K562 (cell line): Measurements from ENCODE around the gene MFSD11. TPM values are rescaled to one million over a fixed set of nuclear protein-coding genes. Genes with fewer than 3 reads are reported as not detected.
A peak's percentile ranks its signal among the peaks of the same experiment; 100 is the strongest.

Experiments used
- FOXJ2 ChIP-seq: fragments of 200-800 bp; sonication (Bioruptor generic); IDR thresholded peaks from 2 replicates; pipeline ENCODE4 v1.6.1; 2016; ENCODE audit warnings: missing genetic modification characterization, missing compliant biosample characterization
- TRIM28 ChIP-seq: fragments of 450-650 bp; IDR thresholded peaks from 2 replicates; pipeline ENCODE4 v1.6.1; 2017
- polyA plus RNA-seq, 8 experiments: library from polyadenylated mRNA; depleted of rRNA in 4 of 8; stranded (reverse) in 5 of 8; unstranded in 3 of 8; fragments of >200 nt; fragmentation: Nextera tagmentation in 2 of 8; fragmentation: Illumina TruSeq in 1 of 8; extraction: Ambion mirVana in 2 of 8; extraction: Trizol in 1 of 8; gene quantifications; 2 replicates each; pipeline versions ENCODE4 v1.2.1 to v1.2.3, GENCODE V29; 2011 to 2014; ENCODE audit warnings: inconsistent platforms in 1 of 8, missing spikeins in 1 of 8
- total RNA-seq, 7 experiments: library from RNA; depleted of rRNA in 6 of 7; stranded (reverse); fragments of >200 nt in 6 of 7; fragmentation: Illumina TruSeq in 2 of 7; extraction: Trizol in 2 of 7; gene quantifications; 2 replicates each; pipeline versions ENCODE4 v1.2.1 to v1.2.3, GENCODE V29; 2011 to 2021; ENCODE audit warnings: low replicate concordance in 1 of 7
- TF ChIP-seq, protein P1 (sequence below), 2 experiments: fragments of 450-650 bp in 1 of 2; IDR thresholded peaks; 2 replicates each; pipeline ENCODE4 v1.6.1; 2011 to 2017; ENCODE audit warnings: low read depth in 2 of 2, antibody characterized with exemption in 1 of 2, borderline replicate concordance in 1 of 2, low read length in 1 of 2, mild to moderate bottlenecking in 1 of 2, mixed read lengths in 1 of 2; ENCODE audit not compliant: control insufficient read depth in 1 of 2
- TF ChIP-seq, protein P2 (sequence below): fragments of 250-450 bp; sonication (Bioruptor Pico); IDR thresholded peaks from 2 replicates; pipeline ENCODE4 v1.8.0; 2022; ENCODE audit warnings: moderate library complexity, mild to moderate bottlenecking, inconsistent platforms
- TF ChIP-seq, protein P3 (sequence below): sonication (generic); formaldehyde crosslinking; IDR thresholded peaks from 2 replicates; pipeline ENCODE4 v1.8.1; 2023; ENCODE audit warnings: missing genetic modification reagents, mild to moderate bottlenecking, borderline replicate concordance

The MFSD11 gene
- total and polyA plus RNA-seq, 9 of the 15 experiments (the other 6 are each of a cell fraction or from before 2014, with no cell fraction given) = 14.4 to 24.5 (median 19.9) TPM

DNA sequence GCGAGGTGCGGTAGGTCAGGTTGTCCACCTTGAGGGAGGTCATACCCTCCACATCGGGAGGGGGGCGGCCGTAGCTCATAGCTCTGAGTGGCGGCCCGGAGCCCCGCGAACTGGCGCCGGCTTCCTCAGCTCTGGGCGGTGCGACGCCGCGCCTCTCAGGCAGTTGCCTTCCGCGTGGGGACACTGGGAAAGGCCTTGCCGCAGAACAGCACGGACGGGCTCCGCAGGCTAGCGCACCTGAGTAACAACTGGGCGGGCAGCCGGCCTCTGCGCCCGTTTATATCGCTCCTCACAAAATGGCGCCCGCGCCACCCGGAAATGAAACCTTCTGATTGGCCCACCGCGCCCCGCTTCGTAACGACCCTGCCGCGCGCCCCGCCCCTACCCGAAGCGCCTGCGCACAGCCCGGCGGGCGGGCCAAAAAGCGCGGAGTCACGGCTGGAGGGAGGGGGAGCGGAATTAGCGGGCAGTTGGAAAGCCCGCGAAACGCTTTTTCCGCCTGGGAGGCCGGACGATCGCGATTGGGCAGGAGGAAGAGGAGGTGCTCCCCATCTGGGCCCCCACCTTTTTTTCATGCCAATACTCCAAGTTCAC, 740 bp upstream of the MFSD11 start, which contains the start of gene SRSF2 (continued):
- TF ChIP-seq, protein P1, sequence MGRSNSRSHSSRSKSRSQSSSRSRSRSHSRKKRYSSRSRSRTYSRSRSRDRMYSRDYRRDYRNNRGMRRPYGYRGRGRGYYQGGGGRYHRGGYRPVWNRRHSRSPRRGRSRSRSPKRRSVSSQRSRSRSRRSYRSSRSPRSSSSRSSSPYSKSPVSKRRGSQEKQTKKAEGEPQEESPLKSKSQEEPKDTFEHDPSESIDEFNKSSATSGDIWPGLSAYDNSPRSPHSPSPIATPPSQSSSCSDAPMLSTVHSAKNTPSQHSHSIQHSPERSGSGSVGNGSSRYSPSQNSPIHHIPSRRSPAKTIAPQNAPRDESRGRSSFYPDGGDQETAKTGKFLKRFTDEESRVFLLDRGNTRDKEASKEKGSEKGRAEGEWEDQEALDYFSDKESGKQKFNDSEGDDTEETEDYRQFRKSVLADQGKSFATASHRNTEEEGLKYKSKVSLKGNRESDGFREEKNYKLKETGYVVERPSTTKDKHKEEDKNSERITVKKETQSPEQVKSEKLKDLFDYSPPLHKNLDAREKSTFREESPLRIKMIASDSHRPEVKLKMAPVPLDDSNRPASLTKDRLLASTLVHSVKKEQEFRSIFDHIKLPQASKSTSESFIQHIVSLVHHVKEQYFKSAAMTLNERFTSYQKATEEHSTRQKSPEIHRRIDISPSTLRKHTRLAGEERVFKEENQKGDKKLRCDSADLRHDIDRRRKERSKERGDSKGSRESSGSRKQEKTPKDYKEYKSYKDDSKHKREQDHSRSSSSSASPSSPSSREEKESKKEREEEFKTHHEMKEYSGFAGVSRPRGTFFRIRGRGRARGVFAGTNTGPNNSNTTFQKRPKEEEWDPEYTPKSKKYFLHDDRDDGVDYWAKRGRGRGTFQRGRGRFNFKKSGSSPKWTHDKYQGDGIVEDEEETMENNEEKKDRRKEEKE (IDR thresholded peaks at IDR 0.05; ENCODE audit: borderline replicate concordance in 1 of 2, control insufficient read depth in 1 of 2, low read depth in 2 of 2, low read length in 1 of 2) = peak in 1 of 2 experiments; percentile 83; a peak in 1 of 4 replicates
- TF ChIP-seq, protein P2, sequence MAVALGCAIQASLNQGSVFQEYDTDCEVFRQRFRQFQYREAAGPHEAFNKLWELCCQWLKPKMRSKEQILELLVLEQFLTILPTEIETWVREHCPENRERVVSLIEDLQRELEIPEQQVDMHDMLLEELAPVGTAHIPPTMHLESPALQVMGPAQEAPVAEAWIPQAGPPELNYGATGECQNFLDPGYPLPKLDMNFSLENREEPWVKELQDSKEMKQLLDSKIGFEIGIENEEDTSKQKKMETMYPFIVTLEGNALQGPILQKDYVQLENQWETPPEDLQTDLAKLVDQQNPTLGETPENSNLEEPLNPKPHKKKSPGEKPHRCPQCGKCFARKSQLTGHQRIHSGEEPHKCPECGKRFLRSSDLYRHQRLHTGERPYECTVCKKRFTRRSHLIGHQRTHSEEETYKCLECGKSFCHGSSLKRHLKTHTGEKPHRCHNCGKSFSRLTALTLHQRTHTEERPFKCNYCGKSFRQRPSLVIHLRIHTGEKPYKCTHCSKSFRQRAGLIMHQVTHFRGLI (CRISPR knock-in tag) = no peak
- TF ChIP-seq, protein P3, sequence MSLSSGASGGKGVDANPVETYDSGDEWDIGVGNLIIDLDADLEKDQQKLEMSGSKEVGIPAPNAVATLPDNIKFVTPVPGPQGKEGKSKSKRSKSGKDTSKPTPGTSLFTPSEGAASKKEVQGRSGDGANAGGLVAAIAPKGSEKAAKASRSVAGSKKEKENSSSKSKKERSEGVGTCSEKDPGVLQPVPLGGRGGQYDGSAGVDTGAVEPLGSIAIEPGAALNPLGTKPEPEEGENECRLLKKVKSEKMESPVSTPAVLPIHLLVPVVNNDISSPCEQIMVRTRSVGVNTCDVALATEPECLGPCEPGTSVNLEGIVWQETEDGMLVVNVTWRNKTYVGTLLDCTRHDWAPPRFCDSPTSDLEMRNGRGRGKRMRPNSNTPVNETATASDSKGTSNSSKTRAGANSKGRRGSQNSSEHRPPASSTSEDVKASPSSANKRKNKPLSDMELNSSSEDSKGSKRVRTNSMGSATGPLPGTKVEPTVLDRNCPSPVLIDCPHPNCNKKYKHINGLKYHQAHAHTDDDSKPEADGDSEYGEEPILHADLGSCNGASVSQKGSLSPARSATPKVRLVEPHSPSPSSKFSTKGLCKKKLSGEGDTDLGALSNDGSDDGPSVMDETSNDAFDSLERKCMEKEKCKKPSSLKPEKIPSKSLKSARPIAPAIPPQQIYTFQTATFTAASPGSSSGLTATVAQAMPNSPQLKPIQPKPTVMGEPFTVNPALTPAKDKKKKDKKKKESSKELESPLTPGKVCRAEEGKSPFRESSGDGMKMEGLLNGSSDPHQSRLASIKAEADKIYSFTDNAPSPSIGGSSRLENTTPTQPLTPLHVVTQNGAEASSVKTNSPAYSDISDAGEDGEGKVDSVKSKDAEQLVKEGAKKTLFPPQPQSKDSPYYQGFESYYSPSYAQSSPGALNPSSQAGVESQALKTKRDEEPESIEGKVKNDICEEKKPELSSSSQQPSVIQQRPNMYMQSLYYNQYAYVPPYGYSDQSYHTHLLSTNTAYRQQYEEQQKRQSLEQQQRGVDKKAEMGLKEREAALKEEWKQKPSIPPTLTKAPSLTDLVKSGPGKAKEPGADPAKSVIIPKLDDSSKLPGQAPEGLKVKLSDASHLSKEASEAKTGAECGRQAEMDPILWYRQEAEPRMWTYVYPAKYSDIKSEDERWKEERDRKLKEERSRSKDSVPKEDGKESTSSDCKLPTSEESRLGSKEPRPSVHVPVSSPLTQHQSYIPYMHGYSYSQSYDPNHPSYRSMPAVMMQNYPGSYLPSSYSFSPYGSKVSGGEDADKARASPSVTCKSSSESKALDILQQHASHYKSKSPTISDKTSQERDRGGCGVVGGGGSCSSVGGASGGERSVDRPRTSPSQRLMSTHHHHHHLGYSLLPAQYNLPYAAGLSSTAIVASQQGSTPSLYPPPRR = peak; percentile 86
- TF ChIP-seq TRIM28 (no peak), FOXJ2 (tag) (0 out of 2 replicates have a peak, but pooled peaks have one; percentile 8)
- TF ChIP-seq, all 486 proteins: peak for 194
